HepG2 (cell line): ENCODE results near the gene LMX1B.

Source experiments
- E2F5 ChIP-seq: sonication (generic); formaldehyde crosslinking; conservative IDR thresholded peaks from 2 replicates; pipeline ENCODE4 v1.4.0; 2020; ENCODE audit warnings: missing genetic modification reagents
- EP300 ChIP-seq, 3 experiments: sonication (generic) in 1 of 3; formaldehyde crosslinking in 1 of 3; IDR thresholded peaks; 2 replicates each; pipeline versions ENCODE4 v1.5.1 to v1.6.1; 2011 to 2020; ENCODE audit warnings: low read depth in 2 of 3, low read length in 2 of 3, borderline replicate concordance in 1 of 3, improper control_type of control experiment in 1 of 3, mild to moderate bottlenecking in 1 of 3, missing genetic modification reagents in 1 of 3, moderate library complexity in 1 of 3
- JUND ChIP-seq: sonication (generic); formaldehyde crosslinking; IDR thresholded peaks from 2 replicates; pipeline ENCODE4 v1.8.0; 2022; ENCODE audit warnings: mild to moderate bottlenecking, missing genetic modification reagents
- KLF16 ChIP-seq, 2 experiments: sonication (generic) in 1 of 2; formaldehyde crosslinking in 1 of 2; IDR thresholded peaks; 2 replicates each; pipeline versions ENCODE4 v1.6.1 to v1.8.0; 2016 to 2023; ENCODE audit warnings: missing genetic modification reagents in 2 of 2, missing compliant biosample characterization in 1 of 2
- PAWR ChIP-seq: sonication (generic); formaldehyde crosslinking; IDR thresholded peaks from 2 replicates; pipeline ENCODE4 v1.4.0; 2020; ENCODE audit warnings: missing genetic modification reagents, mild to moderate bottlenecking, borderline replicate concordance
- POLR2A ChIP-seq, 2 experiments: IDR thresholded peaks; 2 replicates each; pipeline ENCODE4 v1.6.1; 2011; ENCODE audit warnings: low read depth in 2 of 2, low read length in 2 of 2, mild to moderate bottlenecking in 1 of 2, moderate library complexity in 1 of 2; ENCODE audit not compliant: insufficient read depth in 1 of 2
- ZFP91 ChIP-seq: sonication (generic); formaldehyde crosslinking; IDR thresholded peaks from 2 replicates; pipeline ENCODE4 v1.9.0; 2022; ENCODE audit warnings: missing genetic modification reagents, mild to moderate bottlenecking, borderline replicate concordance
- ZFX ChIP-seq: sonication (generic); formaldehyde crosslinking; IDR thresholded peaks from 2 replicates; pipeline ENCODE4 v1.4.0; 2020; ENCODE audit warnings: mild to moderate bottlenecking, low read depth, missing genetic modification reagents, moderate library complexity

GRCh38 chr9:126591922-126592321, 21.8 kb upstream of the LMX1B start:
- TF ChIP-seq PAWR (CRISPR knock-in tag) (no peak), KLF16 (CRISPR knock-in tag; IDR thresholded peaks at IDR 0.05) (no peak), ZFX (CRISPR knock-in tag) (no peak), E2F5 (CRISPR knock-in tag) (no peak), EP300 (IDR thresholded peaks at IDR 0.05; ENCODE audit: low read depth in 2 of 2, low read length in 2 of 2) (no peak), EP300 (CRISPR knock-in tag; IDR thresholded peaks at IDR 0.05; ENCODE audit: borderline replicate concordance) (no peak), JUND (no peak), ZFP91 (CRISPR knock-in tag) (no peak), POLR2A (IDR thresholded peaks at IDR 0.05; ENCODE audit: insufficient read depth in 1 of 2, low read depth in 2 of 2, low read length in 2 of 2) (no peak)
